Neural progenitor cell (in vitro differentiated cells): ENCODE measurements around the gene KAT7.

Experiments used
- CTCF ChIP-seq: fragments of 200-600 bp; sonication (generic); IDR thresholded peaks from 2 replicates; pipeline ENCODE4 v1.5.1; 2017; ENCODE audit warnings: antibody characterized with exemption, mild to moderate bottlenecking
- EZH2 ChIP-seq: fragments of 200-600 bp; sonication (generic); IDR thresholded peaks from 2 replicates; pipeline ENCODE4 v1.6.1; 2017; ENCODE audit warnings: antibody characterized with exemption, mild to moderate bottlenecking, moderate library complexity

- TF ChIP-seq CTCF = no peak
- TF ChIP-seq EZH2 = no peak
Observed at GRCh38 chr17:49783791-49784190, 4.7 kb upstream of the KAT7 start.
